DMS153 treated with DMSO at 0.1 percent for 48 hours (cell line): ENCODE measurements around the gene HMCES.
A peak's percentile ranks its signal among the peaks of the same experiment; 100 is the strongest.

Experiments used
- DNase-seq: peaks from one replicate; lab custom pipeline; 2025; ENCODE audit not compliant: unreplicated experiment; lab: John Stamatoyannopoulos, UW

Gene HMCES

DNA sequence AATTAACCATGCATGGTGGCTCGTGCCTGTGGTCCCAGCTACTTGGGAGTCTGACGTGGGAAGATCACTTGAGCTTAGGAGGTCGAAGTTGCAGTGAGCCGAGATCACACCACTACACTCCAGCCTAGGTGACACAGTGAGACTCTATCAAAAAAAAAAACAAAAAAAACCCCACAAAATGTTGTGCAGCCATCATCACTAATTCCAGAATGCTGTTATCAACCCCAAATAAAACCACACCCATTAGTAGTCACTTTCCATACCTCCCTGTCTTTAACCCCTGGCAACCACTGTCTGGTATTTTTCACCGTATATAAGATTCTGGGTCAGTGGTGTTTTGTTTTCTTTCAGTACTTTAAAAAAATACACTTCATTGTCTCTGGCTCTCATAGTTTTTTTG is 16.6 kb downstream of the HMCES start:
- DNase-seq: no peak

DNA sequence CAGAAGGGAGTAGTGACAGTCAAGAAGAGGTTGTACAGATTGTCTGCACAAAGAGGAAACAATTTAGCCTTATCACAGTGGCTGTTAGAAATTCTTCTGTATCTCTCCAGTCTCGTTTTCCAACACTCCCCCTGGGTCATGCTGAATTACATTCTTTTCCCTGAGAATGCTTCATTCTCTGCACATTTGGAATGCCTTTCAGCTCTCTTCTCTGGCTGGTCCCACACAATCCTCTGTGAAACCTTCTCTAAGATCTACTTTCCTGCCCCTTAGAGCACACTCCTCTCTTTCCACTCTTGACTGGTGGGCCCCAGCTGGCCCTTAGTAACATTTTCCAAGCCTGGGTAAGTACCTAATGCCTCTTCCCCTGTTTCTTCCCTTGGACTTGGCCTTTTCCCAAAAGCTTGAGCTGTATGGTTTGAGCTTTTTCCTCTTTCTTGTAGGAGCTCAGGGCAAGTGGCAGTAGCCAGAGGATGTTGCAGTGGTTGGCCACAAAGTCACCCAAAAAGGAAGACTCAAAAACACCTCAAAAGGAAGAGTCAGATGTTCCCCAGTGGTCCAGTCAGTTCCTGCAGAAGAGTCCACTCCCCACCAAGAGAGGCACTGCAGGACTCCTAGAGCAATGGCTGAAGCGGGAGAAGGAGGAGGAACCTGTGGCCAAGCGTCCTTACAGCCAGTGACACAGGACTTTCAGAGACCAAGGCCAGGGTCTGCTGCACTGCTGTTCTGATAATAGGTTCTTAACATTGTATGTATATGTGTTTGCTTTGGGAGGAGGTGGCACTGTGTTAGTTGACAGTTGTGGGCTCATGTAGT is 25.7 kb downstream of the HMCES start:
- DNase-seq: no peak

DNA sequence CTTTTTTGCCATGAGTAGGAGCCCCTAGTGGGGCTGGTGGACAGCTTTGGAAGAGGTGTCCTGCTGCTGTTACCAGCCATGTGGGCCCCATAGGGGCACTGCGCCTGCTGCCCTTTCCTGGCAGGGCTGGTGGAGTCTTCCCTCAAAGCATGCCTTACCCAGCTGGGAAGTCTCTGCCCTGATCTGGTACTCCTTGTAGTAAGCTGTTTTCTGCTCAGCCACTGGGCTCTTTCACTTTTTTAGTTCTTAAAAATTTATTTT is 26.2 kb downstream of the HMCES start:
- no peak for DNase-seq

DNA sequence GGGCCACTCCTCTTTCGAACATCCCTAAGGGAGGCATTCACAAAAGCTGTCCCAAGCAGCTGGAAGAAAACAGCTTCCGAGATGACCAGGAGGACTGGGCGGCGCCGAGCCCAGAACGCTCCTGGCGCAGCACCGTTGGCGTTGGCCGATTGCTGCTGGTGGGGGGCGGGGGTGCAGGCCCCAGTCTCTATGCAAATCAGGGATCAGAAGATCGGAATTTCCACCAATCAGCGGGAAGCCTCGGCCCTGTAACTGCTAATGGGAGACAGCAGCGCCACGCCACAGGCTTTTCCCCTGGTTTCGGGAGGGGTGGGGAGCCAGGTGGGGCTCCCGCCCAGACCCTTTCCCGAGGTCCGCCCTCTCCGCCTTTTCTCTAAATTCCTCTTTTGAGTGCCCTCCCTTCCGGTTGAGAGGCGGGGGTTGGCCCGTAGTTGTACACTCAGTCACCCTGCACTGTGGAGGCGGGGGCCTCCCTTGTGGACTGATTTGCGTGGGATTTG is 27.0 kb downstream of the HMCES start:
- DNase-seq: no peak

DNA sequence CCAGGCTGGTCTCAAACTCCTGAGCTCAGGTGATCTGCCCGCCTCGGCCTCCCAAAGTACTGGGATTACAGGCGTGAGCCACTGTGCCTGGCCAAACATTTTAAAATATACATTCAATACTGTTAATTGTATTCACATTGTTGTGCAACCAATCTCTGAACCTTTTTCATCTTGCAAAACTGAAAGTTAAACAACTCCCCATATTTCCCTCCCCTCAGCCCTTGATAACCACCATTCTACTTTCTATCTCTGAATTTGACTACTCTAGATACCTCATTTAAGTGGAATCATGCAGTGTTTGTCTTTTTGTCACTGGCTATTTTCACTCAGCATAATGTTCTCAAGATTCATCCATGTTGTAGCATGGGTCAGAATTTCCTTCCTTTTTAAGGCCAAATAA is 30.0 kb downstream of the HMCES start:
- DNase-seq: no peak

DNA sequence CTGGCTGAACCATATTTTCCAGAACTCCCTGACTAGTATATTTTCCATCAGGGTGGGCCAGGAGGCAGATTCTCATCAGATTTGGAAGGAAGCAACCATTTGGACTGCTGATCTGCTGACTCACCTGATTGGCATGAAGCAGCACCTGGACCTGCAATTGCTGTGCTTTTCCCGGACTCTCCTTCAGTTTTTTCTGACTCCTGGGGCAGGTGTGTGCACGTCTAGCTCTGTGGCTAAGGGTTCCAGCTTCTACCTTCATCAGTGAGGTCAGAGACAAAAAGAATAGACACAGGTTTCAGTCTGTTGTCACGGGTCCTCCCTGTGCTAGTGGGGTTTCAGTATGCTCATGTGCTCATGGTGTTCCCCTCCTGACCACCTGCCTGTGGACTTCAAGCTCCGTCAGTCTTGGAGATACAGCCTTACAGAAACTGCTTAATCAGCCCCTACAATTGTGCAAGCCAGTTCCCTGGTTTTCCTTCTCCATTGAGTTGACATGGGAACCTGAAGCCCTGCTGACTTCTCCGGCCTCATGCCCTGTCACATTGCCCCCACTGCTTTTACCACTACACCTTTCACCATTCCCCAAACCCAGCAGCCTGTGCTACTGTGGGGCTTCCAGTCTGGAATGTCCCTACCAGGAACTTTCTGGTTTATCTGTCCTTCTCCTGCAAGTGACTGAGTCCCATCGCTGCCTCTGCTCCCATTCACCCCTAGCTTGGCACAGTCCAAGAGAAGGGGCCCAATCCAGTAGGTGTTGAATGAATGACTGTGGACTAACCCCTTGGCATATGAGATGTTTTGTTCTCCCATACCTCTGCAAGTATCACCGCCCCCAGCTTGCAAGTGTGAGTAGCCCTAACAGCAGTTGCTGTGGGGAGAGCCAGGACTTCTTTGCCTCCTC is 31.7 kb downstream of the HMCES start:
- DNase-seq: no peak

DNA sequence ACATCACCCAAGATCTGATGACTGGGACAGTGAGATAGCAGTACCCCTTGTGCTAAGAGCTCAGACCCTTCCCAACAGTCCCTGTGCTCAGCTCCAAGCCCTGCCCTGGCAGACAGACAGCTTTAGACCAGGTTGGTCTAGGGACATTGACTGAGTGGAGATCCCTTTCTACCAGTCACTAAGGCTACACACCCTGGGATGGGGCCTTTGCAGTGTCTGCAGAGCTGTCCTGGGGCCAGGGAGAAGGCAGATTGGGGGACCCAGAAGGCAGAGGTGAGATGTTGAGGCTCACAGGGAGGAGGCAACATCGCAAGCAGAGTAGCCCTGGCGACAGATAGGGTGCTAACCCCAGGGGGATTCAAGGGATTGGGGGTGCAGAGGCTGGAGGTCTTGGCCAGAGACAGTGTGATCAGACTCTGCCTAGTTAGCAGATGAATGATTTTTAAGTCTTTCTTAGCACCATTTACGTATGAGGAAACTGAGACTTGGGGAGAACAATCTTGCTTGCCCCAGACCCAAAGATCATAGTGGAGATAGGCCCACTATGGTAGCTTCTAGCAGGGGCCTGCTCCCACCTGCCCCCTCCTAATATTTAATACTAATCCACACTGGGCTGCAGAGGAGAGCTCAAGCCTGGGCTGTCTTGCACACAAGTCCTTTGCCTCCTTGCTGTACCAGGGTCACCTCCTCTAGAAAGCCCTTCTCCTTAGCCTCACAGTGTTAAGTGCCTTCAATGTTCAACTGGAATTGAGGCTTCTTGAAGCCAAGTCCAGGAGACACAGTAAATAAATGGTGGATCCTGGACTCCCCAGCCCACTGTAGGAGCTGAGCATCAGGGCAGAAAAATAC is 32.6 kb downstream of the HMCES start:
- no peak for DNase-seq

DNA sequence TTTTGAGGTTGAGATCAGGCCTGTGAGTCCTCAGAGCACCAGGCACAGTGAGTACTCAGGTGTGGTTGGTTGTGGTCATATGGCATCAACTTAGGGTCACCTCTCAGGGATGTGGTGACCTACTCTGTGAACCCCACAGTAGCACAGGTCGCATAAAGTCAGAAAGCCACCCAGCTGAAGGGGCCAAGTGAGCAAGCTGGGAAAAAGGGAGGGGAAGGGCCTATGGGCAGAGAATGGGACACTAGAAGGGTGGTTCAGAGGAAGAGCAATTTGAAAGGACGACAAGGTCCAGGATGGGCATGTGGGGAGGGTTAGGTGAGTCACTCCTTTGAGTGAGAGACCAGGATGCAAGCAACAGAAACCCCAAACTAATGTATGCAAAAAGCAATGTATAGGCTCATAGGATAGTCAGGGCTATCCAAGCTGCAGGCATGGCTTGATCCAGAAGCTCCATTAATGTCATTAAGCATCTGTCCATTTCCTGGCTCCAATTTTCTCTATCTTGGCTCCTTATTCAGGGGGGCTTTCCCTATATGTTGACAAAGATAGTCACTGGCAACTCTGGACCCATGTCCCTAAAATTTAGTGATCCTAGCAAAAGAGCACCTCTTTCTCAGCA is 33.5 kb downstream of the HMCES start:
- DNase-seq: no peak

DNA sequence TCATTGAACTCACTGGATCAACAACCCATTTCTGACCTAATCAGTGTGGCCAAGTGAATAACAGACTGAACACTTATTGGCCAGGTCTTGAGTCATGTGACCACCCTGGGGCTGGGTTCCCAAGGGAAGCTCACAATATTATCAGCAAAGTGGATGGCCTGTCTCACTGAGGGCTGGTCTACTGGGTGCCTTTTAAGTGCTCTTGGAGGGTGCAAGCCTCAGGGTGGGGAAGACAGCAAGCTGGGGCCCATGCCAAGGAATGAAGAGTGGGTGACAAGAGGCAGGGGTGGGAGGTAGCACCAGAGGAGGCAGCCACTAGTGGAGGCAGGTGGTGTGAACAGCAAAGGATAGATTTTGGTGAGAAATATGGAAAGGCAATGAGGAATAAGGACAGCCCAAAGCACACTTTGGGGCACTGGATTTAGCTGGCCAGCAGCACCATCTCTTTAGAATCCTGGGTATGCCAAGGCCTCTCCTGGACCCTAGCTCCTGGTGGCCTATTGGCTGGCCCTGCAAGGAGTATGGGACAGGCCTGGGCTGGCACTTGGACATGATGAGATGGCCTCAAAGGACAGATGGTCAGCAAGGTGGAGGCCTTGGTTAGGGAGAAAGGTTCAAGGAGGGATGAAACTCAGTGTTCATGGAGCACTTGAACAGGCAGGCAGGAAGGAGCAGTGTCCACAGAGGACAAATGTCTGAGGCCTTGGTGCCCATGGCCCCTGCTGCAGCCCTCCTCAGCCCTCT is 34.2 kb downstream of the HMCES start:
- no peak for DNase-seq

DNA sequence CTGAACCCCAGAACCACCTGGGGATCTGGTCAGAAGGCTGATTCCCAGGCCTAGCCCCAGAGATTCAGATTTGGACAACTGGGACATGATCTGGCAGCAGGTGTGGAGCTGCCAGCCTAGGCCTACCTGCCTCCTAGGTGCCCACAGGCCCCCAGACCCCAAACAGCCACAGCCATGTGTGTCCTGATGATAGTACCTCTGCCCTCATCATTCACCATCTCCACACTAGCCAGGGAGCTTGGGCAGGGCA is 34.7 kb downstream of the HMCES start:
- no peak for DNase-seq

DNA sequence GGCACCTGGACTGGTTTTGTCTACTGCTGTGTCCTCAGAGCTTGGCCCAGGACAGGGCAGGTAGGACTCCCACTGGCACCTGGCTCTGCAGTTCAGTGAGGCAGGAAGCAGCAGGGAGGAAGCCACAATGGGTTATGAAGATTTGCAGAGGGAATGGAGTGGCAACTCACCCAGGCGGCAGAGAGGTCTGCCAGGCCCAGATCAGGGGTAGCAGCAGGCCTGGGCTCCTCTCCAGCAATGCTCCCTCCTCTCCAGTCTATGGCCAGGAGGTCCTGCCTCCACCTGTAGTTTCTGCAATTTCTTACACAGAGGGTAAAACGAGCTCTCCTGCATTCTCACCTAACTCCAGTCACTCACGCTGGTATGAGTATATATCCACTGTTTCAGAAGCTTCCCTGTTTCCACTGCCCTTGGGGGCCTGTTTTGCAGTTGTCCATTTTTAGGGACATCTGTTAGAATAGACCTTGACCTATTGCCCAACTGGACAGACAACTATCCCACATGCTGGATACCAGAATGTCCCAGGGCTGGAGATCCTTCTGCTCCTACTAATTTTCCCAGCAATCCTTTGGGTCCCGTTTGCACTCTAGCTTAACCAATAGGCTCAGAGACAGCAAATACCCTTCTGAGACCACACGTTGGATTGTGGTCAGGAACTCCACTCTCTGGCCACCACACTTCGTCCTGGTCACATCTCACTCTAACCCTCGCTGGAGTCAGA is 35.2 kb downstream of the HMCES start:
- no peak for DNase-seq

DNA sequence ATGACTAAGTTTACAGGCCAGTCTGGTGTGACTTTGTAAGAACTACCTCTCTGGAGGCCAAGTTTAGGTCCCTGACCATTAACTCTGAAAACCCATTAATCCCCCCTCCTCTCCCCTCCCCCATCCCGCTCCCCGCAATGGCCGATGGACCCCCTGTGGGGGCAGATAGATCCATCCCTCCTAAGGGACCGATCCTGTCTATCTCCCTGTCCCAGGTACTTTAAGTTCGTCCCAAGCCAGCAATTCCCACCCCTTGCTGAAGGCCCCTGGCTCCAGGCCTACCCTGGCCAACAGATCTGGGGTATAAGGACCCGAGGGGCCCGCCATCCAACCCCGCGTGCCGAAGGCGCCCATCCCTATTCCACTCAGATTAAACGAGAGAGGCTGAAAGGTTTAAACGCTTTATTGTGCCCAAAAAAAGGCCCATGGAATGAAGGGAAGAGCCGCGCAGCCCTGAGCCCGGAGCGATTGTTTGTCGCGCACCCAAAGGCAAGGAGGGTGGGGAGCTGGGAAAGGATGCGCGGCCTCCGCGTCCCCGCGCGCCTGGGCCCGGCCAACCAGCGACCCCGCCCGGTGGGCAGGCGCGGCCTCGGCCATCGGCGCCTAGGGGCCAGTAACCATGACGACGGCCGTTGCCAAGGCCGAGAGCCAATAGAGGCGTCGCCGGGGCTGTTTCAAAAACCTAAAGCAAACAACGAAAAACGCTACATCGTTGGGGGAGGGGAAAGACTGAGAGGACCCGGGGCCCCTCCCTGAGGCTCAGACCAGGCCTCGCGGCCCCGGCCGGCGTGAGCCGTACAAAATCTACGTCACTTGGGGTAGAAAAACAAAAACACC is 35.9 kb downstream of the HMCES start:
- peak; percentile 94 for DNase-seq

DNA sequence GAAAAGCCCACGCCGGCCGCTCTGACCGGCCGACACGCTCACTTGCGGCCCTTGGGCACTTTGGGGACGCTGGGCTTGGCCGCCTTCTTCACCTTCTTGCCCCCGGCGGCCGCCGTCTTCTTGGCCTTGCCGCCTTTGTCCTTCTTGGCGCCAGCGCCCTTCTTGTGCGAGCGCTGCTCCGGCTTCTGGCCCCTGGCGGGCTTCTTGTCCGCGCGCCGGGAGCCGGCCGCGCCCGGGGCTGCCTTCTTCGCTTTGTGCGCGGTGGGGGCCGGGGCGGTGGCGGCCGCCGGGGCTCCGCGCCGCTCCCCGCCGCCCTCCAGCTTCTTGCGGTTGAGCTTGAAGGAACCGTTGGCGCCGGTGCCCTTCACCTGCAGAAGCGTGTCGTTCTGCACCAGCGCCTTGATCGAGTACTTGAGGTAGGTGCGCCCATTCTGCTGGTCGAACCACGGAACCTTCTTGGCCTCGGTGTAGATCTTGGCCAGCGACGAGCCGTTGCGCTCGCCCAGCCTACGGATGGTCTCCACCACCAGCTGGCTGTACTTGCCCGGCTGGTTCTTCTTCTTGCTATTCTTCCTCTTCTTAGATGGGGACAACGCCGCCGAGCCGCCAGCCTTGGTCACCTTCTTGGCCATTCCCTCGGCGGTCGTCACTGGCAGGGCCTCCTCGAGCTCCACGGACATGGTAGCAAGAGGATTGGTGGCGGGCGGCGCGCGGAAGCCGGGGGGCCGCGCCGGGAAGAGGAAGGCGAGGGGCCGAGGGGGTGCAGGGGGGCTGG is 36.7 kb downstream of the HMCES start:
- no peak for DNase-seq

DNA sequence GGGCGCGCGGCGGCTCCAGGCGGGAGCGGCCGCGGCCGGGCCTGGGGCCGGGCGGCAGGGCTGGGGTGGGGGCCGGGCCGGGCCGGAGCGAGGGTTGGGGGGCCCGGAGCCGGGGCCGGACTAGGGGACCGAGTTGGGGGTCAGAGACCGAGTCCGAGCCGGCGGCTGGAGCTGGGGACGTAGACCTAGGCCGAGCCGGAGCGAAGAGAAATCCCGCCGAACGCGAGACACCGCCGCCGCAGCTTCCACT is 37.3 kb downstream of the HMCES start:
- no peak for DNase-seq

DNA sequence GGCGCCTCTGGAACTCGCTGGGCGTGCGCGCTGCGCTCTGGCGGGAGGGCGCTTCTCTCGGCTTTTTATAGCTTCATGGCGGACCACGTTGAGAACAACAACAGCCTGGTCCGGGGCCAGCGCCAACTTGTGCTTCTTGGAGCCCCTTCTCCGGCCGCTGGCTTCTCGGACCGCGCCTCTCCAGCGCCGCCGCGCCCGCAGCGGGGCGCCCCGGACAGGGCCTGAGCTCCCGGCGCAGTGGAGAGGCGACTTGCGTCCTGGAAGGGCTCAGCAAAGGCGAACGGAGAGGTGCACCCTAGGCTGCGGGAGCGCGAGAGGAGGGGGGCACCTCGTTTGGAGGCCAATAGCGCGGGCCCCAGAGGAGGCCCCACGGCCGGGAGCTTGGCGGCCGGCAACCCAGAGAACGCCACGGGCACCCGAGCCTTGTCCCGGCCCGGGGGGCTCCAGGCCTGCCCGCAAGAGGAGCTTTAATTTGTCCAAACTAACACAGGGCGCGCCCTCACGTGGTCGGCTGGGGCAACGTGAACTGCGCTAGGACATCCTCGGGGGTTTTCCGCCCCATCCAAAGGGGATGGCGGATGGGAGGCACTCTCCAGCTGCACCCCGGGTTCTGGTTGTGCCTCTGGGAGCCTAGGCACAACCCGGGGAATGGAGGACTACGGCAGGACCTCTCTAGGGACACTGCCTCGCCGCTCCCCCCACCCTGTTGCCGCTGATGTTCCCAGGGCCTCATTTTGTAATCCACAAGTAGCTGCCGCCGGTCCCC is 37.8 kb downstream of the HMCES start:
- DNase-seq: peak; percentile 43

DNA sequence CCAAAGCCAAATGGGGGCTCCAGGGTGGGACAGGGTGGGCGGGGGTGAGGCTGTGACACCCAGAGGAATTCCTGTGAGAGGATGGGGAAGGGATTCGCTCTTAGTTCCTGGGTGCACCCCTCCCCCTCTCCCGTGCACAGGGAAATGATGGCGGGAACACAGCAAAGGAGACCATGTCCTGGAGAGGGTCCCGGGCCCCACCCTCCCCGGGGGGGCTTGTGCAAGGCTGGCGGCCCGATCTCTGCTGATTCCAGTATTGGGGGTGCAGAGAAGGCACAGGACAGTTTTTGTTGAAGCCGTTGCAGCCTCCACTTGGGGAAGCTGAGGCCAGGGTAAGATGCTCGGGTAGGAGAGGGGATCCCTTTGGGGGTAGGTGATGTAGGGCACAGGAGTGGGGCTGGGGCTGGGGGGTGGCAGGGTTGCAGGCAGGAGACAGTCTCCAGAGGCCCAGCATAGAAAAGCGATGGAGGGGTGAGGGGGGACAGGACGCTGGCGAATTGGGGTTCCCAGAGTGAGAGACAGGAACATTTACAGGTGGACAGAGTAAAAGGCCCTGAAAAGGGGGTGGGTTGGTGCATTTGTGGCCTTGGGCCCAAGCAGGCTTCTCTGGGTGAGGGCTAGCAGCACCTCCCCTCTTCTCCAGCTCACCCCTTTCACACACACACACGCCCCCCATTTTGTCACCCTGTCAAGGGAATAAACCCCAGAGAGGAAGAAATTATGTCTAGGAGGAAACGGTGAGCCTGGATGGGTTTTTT is 38.5 kb downstream of the HMCES start:
- DNase-seq: no peak

DNA sequence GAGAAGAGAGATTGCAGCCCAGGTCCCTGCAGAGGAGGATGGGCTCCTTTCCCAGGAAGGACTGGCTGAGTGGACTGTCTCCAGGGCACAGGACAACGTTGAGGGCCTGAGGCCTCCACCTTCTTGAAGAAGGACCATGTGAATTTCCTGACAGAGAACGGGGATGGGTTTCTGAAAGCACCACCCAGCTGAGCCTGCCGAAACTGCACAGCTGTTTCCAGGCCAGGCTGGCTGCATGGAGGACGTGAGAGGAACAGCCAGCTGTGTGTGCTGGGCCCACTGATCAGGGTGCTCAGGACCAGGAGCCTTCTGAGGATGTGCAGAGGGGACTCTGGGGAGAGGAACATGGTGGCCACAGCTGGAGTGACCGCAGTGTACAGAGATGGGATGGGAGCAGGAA is 39.2 kb downstream of the HMCES start:
- no peak for DNase-seq
